ENCODE data around the gene PHACTR1. TPM values are rescaled to one million over a fixed set of nuclear protein-coding genes. Genes with fewer than 3 reads are reported as not detected.

Gene PHACTR1
- total and polyA plus RNA-seq, 2 of the 4 experiments (the other 2 are of a cell fraction): not detected

DNA sequence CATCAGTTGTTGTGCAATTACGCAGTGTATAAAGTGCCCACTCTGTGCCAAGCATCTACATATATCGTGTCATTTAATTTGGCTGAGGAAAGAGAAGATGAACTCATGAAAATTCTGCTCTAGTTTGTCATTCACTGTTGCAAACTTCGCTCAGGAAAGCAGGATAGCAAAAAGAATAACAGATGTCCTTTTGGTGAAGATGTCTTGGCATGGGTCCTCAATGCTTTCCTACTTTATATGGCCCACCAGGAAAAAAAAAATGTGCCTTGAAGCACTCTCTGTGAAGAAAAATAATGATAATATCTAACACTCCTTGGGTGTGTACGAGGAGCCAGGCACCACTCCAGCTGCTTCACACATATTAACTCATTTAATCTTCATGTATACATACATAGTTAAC lies 5.6 kb upstream of the PHACTR1 start:
- TF ChIP-seq BHLHE40 (IDR thresholded peaks at IDR 0.05; ENCODE audit: low read depth, low read length) (no peak), RAD21 (IDR thresholded peaks at IDR 0.05; ENCODE audit: low read length) (no peak), RFX5 (IDR thresholded peaks at IDR 0.05; ENCODE audit: low read depth, low read length) (no peak), POLR2A (IDR thresholded peaks at IDR 0.05; ENCODE audit: low read depth, low read length) (no peak), FOS (IDR thresholded peaks at IDR 0.05; ENCODE audit: low read depth, low read length) (no peak), MAFK (IDR thresholded peaks at IDR 0.05; ENCODE audit: low read depth, low read length) (no peak), CHD1 (IDR thresholded peaks at IDR 0.05; ENCODE audit: low read depth, low read length) (no peak), NFE2L2 (IDR thresholded peaks at IDR 0.05; ENCODE audit: low read depth, low read length) (no peak), SMC3 (IDR thresholded peaks at IDR 0.05; ENCODE audit: low read depth, low read length) (no peak), RCOR1 (IDR thresholded peaks at IDR 0.05; ENCODE audit: insufficient replicate concordance, low read length) (no peak), MXI1 (IDR thresholded peaks at IDR 0.05; ENCODE audit: borderline replicate concordance, low read depth, low read length) (no peak), MAZ (IDR thresholded peaks at IDR 0.05; ENCODE audit: borderline replicate concordance, low read depth, low read length) (no peak), CEBPB (IDR thresholded peaks at IDR 0.05; ENCODE audit: low read depth, low read length) (no peak)
- TF ChIP-seq, protein P1, sequence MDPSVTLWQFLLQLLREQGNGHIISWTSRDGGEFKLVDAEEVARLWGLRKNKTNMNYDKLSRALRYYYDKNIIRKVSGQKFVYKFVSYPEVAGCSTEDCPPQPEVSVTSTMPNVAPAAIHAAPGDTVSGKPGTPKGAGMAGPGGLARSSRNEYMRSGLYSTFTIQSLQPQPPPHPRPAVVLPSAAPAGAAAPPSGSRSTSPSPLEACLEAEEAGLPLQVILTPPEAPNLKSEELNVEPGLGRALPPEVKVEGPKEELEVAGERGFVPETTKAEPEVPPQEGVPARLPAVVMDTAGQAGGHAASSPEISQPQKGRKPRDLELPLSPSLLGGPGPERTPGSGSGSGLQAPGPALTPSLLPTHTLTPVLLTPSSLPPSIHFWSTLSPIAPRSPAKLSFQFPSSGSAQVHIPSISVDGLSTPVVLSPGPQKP (IDR thresholded peaks at IDR 0.05; ENCODE audit: borderline replicate concordance, low read depth, low read length): no peak
- TF ChIP-seq, protein P2, sequence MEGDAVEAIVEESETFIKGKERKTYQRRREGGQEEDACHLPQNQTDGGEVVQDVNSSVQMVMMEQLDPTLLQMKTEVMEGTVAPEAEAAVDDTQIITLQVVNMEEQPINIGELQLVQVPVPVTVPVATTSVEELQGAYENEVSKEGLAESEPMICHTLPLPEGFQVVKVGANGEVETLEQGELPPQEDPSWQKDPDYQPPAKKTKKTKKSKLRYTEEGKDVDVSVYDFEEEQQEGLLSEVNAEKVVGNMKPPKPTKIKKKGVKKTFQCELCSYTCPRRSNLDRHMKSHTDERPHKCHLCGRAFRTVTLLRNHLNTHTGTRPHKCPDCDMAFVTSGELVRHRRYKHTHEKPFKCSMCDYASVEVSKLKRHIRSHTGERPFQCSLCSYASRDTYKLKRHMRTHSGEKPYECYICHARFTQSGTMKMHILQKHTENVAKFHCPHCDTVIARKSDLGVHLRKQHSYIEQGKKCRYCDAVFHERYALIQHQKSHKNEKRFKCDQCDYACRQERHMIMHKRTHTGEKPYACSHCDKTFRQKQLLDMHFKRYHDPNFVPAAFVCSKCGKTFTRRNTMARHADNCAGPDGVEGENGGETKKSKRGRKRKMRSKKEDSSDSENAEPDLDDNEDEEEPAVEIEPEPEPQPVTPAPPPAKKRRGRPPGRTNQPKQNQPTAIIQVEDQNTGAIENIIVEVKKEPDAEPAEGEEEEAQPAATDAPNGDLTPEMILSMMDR (conservative IDR thresholded peaks at IDR 0.05; ENCODE audit: low read depth, low read length): no peak
- TF ChIP-seq, protein P3, sequence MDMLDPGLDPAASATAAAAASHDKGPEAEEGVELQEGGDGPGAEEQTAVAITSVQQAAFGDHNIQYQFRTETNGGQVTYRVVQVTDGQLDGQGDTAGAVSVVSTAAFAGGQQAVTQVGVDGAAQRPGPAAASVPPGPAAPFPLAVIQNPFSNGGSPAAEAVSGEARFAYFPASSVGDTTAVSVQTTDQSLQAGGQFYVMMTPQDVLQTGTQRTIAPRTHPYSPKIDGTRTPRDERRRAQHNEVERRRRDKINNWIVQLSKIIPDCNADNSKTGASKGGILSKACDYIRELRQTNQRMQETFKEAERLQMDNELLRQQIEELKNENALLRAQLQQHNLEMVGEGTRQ (IDR thresholded peaks at IDR 0.05; ENCODE audit: low read depth, low read length): no peak
- no peak overlapping the region for H2BK20ac ChIP-seq (ENCODE audit: low read depth, low read length)
- H3K18ac ChIP-seq (ENCODE audit: low read depth, low read length): no peak overlapping the region
- no peak overlapping the region for H2BK5ac ChIP-seq (ENCODE audit: low read depth, low read length, poor library complexity, severe bottlenecking)
- no peak overlapping the region for H2AK5ac ChIP-seq (ENCODE audit: low read depth, low read length)
- no peak overlapping the region for H2BK120ac ChIP-seq (ENCODE audit: low read depth, low read length)
- H4K20me1 ChIP-seq (ENCODE audit: insufficient read depth, low read length): no peaks in the 10 kb centered on the region
- no peaks in the 10 kb centered on the region for H3K9me1 ChIP-seq (ENCODE audit: insufficient read depth, low read length)
- no peak overlapping the region for H3K9ac ChIP-seq (ENCODE audit: low read depth, low read length)
- POLR2A ChIA-PET (ENCODE audit: unreplicated experiment): no interaction called here
- BruUV-seq (replicated peaks): no TSS peak
- H3K4me1 ChIP-seq (ENCODE audit: control insufficient read depth, insufficient read depth, low read length): no peaks in the 10 kb centered on the region
- H3K36me3 ChIP-seq (ENCODE audit: control insufficient read depth, insufficient read depth, low read length): no peaks in the 10 kb centered on the region
- no peak overlapping the region for H3K4ac ChIP-seq (ENCODE audit: low read depth, low read length)
- H3K9me3 ChIP-seq (ENCODE audit: control insufficient read depth, insufficient read depth, low read length): no peaks in the 10 kb centered on the region
- no peaks in the 10 kb centered on the region for H3K27me3 ChIP-seq (ENCODE audit: control insufficient read depth, insufficient read depth, low read length)
- H3K4me3 ChIP-seq (ENCODE audit: insufficient read depth, low read depth, low read length): no peak overlapping the region
- H3K27ac ChIP-seq (ENCODE audit: insufficient read depth, low read length): no peak overlapping the region
- no peaks in the 10 kb centered on the region for H3K79me1 ChIP-seq (ENCODE audit: low read depth in 1 of 2, low read length in 2 of 2)
- H2AFZ ChIP-seq (replicated peaks; ENCODE audit: low read length, poor library complexity): no peak overlapping the region
- intact Hi-C loops (cut with micrococcal nuclease) (no loop called here), in situ Hi-C loops (cut with MboI; ENCODE audit: low sequenced_read_pairs) (no loop called here), dilution Hi-C loops (cut with HindIII; ENCODE audit: low sequenced_read_pairs, unreplicated experiment) (no loop called here)
- no peak overlapping the region for H3K23ac ChIP-seq (ENCODE audit: low read depth, low read length)
- ATAC-seq (ENCODE audit: low read depth) (no peak), DNase-seq (no peak)
- WGBS, 2 experiments (ENCODE audit: extremely low coverage in 2 of 2, insufficient read length in 1 of 2): no CpG with 5 or more reads among the region's 4 CpGs
- no peak overlapping the region for H3K56ac ChIP-seq (ENCODE audit: extremely low read depth, insufficient read depth, low read length)
- H2AK9ac ChIP-seq (replicated peaks; ENCODE audit: low read depth, low read length, poor library complexity): no peak overlapping the region
- H2BK15ac ChIP-seq (ENCODE audit: low read depth, low read length): no peak overlapping the region
- no peak overlapping the region for H4K8ac ChIP-seq (ENCODE audit: low read depth in 2 of 2, low read length in 2 of 2)
- CTCF ChIA-PET: no interaction called here
- H4K91ac ChIP-seq (ENCODE audit: insufficient read depth, low read depth, low read length): no peak overlapping the region
- no peak overlapping the region for H3K4me2 ChIP-seq (ENCODE audit: low read depth, low read length)
- no peak overlapping the region for H3K14ac ChIP-seq (replicated peaks; ENCODE audit: low read depth, low read length)
- no peak overlapping the region for H4K5ac ChIP-seq (ENCODE audit: low read depth, low read length)
